Mammary epithelial cell (primary cell): ENCODE results near the gene SCRN3.

Experiments
- CTCF ChIP-seq, 2 donors: IDR thresholded peaks in 1 of 2; conservative IDR thresholded peaks in 1 of 2; 2 replicates each; pipeline ENCODE4 v1.5.1; 2011 to 2012; ENCODE audit warnings: inconsistent platforms in 2 of 2, low read length in 2 of 2, mild to moderate bottlenecking in 2 of 2, control low read depth in 1 of 2, low read depth in 1 of 2; ENCODE audit not compliant: insufficient read depth in 1 of 2; ENCODE audit errors: extremely low read depth in 1 of 2
- EZH2 ChIP-seq: IDR thresholded peaks from 2 replicates; pipeline ENCODE4 v1.6.1; 2012; ENCODE audit warnings: low read length, inconsistent platforms, borderline replicate concordance

- TF ChIP-seq CTCF (conservative IDR thresholded peaks at IDR 0.05 in 1 of 2, IDR thresholded peaks at IDR 0.05 in 1 of 2; ENCODE audit: extremely low read depth in 1 of 2, insufficient read depth in 1 of 2, low read depth in 1 of 2, low read length in 2 of 2) (no peak), EZH2 (no peak)
Observed at GRCh38 chr2:174400853-174401252, 5.3 kb downstream of the SCRN3 start.
